ENCODE measurements around the gene COG5.
A peak's percentile ranks its signal among the peaks of the same experiment; 100 is the strongest.

COG5 gene

DNA sequence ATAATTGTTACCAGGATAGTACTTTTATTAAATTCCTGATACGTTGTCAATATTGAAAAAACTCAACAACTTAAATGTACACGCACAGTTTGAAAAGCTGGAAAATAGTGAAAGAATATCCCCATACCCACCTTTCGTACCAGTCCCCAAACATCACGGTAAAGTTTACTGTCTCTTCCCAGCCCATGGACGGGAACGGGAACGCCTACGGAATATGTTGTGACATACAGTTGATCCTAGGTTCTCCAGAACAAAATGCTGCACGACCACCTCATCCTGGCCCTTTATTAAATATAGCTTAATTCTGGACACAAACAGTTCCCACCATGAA, 15.8 kb upstream of the COG5 start:
- TF ChIP-seq, protein P1, sequence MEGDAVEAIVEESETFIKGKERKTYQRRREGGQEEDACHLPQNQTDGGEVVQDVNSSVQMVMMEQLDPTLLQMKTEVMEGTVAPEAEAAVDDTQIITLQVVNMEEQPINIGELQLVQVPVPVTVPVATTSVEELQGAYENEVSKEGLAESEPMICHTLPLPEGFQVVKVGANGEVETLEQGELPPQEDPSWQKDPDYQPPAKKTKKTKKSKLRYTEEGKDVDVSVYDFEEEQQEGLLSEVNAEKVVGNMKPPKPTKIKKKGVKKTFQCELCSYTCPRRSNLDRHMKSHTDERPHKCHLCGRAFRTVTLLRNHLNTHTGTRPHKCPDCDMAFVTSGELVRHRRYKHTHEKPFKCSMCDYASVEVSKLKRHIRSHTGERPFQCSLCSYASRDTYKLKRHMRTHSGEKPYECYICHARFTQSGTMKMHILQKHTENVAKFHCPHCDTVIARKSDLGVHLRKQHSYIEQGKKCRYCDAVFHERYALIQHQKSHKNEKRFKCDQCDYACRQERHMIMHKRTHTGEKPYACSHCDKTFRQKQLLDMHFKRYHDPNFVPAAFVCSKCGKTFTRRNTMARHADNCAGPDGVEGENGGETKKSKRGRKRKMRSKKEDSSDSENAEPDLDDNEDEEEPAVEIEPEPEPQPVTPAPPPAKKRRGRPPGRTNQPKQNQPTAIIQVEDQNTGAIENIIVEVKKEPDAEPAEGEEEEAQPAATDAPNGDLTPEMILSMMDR (conservative IDR thresholded peaks at IDR 0.05; ENCODE audit: low read length) = no peak
- TF ChIP-seq EZH2phosphoT487 (IDR thresholded peaks at IDR 0.05; ENCODE audit: borderline replicate concordance) = no peak
- H3K9me3 ChIP-seq (ENCODE audit: insufficient read depth, low read depth, low read length) = no peaks in the 10 kb centered on the region
- peak overlapping the region; percentile 99 for H3K4me3 ChIP-seq (ENCODE audit: low read length, poor library complexity, severe bottlenecking)
- H3K4me2 ChIP-seq (ENCODE audit: low read depth, low read length, poor library complexity, severe bottlenecking) = peak overlapping the region; percentile 95
- no peaks in the 10 kb centered on the region for H3K36me3 ChIP-seq (ENCODE audit: insufficient read depth, low read length)
- H3K9ac ChIP-seq (ENCODE audit: low read depth, low read length, poor library complexity, severe bottlenecking) = peak overlapping the region; percentile 96
- peak overlapping the region; percentile 100 for H2AFZ ChIP-seq (ENCODE audit: low read length)
- no peaks in the 10 kb centered on the region for H3K27me3 ChIP-seq (ENCODE audit: insufficient read depth, low read length, poor library complexity, severe bottlenecking)
- H3K9me2 ChIP-seq (replicated peaks; ENCODE audit: low read depth, low read length) = no peaks in the 10 kb centered on the region
- H4K20me1 ChIP-seq (ENCODE audit: insufficient read depth, low read length, poor library complexity, severe bottlenecking) = peaks cover 11% of the 10 kb centered on the region
- H3F3A ChIP-seq (ENCODE audit: low read depth) = no peaks in the 10 kb centered on the region
- peaks cover 29% of the 10 kb centered on the region for H3K4me1 ChIP-seq (ENCODE audit: insufficient read depth, low read length, poor library complexity, severe bottlenecking)
- H3K79me2 ChIP-seq (ENCODE audit: insufficient read depth, low read length) = peaks cover 28% of the 10 kb centered on the region

DNA sequence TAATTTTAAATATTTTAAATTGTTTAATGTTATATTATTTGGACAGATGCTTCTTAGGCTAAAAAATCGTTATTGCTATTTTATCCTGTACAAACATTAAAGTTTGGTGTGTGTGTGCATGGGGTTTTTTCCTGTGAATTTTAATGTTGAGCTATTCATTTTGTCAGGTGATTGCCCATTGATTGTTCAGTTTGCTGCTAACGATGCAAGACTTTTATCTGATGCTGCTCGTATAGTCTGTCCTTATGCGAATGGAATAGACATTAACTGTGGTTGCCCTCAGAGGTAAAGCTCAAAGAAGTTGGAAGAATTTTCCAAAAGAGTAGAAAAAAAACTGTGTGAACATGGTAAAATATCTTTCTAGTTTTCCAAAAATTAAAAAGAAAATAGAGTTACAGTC, 9.8 kb upstream of the COG5 start:
- peaks cover 6% of the 10 kb centered on the region for H3K4me1 ChIP-seq (ENCODE audit: insufficient read depth, low read length, poor library complexity, severe bottlenecking)
- no peak overlapping the region for H3K4me3 ChIP-seq (ENCODE audit: low read length, poor library complexity, severe bottlenecking)
- no peaks in the 10 kb centered on the region for H4K20me1 ChIP-seq (ENCODE audit: insufficient read depth, low read length, poor library complexity, severe bottlenecking)
- H3K9me3 ChIP-seq (ENCODE audit: insufficient read depth, low read depth, low read length) = no peaks in the 10 kb centered on the region
- H3K36me3 ChIP-seq (ENCODE audit: insufficient read depth, low read length) = no peaks in the 10 kb centered on the region
- no peak overlapping the region for H2AFZ ChIP-seq (ENCODE audit: low read length)
- no peak overlapping the region for H3K9ac ChIP-seq (ENCODE audit: low read depth, low read length, poor library complexity, severe bottlenecking)
- no peaks in the 10 kb centered on the region for H3K79me2 ChIP-seq (ENCODE audit: insufficient read depth, low read length)
- no peaks in the 10 kb centered on the region for H3K9me2 ChIP-seq (replicated peaks; ENCODE audit: low read depth, low read length)
- no peak overlapping the region for H3K4me2 ChIP-seq (ENCODE audit: low read depth, low read length, poor library complexity, severe bottlenecking)
- no peak for TF ChIP-seq EZH2phosphoT487 (IDR thresholded peaks at IDR 0.05; ENCODE audit: borderline replicate concordance)
- TF ChIP-seq, protein P1 (conservative IDR thresholded peaks at IDR 0.05; ENCODE audit: low read length) = no peak
- H3F3A ChIP-seq (ENCODE audit: low read depth) = no peaks in the 10 kb centered on the region
- H3K27me3 ChIP-seq (ENCODE audit: insufficient read depth, low read length, poor library complexity, severe bottlenecking) = no peaks in the 10 kb centered on the region

DNA sequence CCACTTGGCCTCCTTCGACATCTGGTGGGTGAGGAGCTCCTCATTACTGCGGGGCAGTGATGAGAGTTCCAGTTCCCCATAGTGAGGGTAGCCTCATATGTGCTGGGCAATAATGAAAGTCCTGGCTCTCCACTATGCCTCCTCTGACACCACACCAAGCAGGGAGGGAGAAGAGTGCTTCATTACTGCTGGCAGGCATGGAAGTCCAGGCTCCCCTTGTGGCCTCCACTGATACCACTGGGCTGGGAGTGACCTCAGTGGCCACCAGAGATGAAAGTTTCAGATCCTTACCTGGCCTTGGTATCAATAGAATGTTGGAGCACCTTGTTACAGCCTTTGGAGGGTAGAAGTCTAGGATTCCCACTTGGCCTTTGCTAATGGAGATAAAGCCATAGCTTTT, 6.6 kb upstream of the COG5 start:
- Histone ChIP-seq H3K36me3 (ENCODE audit: insufficient read depth, low read length) (no peaks in the 10 kb centered on the region), H3K9me2 (replicated peaks; ENCODE audit: low read depth, low read length) (no peaks in the 10 kb centered on the region), H3K79me2 (ENCODE audit: insufficient read depth, low read length) (peaks cover 3% of the 10 kb centered on the region), H3K4me2 (ENCODE audit: low read depth, low read length, poor library complexity, severe bottlenecking) (no peak overlapping the region), H4K20me1 (ENCODE audit: insufficient read depth, low read length, poor library complexity, severe bottlenecking) (no peaks in the 10 kb centered on the region), H3F3A (ENCODE audit: low read depth) (no peaks in the 10 kb centered on the region), H3K9ac (ENCODE audit: low read depth, low read length, poor library complexity, severe bottlenecking) (no peak overlapping the region), H2AFZ (ENCODE audit: low read length) (no peak overlapping the region), H3K27me3 (ENCODE audit: insufficient read depth, low read length, poor library complexity, severe bottlenecking) (no peaks in the 10 kb centered on the region), H3K4me1 (ENCODE audit: insufficient read depth, low read length, poor library complexity, severe bottlenecking) (no peaks in the 10 kb centered on the region), H3K9me3 (ENCODE audit: insufficient read depth, low read depth, low read length) (no peaks in the 10 kb centered on the region), H3K4me3 (ENCODE audit: low read length, poor library complexity, severe bottlenecking) (no peak overlapping the region)
- TF ChIP-seq, protein P1 (conservative IDR thresholded peaks at IDR 0.05; ENCODE audit: low read length) = no peak
- no peak for TF ChIP-seq EZH2phosphoT487 (IDR thresholded peaks at IDR 0.05; ENCODE audit: borderline replicate concordance)

Data from Loucy (cell line).